ENCODE results near the gene PGAP1.

The PGAP1 gene, protein sequence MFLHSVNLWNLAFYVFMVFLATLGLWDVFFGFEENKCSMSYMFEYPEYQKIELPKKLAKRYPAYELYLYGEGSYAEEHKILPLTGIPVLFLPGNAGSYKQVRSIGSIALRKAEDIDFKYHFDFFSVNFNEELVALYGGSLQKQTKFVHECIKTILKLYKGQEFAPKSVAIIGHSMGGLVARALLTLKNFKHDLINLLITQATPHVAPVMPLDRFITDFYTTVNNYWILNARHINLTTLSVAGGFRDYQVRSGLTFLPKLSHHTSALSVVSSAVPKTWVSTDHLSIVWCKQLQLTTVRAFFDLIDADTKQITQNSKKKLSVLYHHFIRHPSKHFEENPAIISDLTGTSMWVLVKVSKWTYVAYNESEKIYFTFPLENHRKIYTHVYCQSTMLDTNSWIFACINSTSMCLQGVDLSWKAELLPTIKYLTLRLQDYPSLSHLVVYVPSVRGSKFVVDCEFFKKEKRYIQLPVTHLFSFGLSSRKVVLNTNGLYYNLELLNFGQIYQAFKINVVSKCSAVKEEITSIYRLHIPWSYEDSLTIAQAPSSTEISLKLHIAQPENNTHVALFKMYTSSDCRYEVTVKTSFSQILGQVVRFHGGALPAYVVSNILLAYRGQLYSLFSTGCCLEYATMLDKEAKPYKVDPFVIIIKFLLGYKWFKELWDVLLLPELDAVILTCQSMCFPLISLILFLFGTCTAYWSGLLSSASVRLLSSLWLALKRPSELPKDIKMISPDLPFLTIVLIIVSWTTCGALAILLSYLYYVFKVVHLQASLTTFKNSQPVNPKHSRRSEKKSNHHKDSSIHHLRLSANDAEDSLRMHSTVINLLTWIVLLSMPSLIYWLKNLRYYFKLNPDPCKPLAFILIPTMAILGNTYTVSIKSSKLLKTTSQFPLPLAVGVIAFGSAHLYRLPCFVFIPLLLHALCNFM

DNA sequence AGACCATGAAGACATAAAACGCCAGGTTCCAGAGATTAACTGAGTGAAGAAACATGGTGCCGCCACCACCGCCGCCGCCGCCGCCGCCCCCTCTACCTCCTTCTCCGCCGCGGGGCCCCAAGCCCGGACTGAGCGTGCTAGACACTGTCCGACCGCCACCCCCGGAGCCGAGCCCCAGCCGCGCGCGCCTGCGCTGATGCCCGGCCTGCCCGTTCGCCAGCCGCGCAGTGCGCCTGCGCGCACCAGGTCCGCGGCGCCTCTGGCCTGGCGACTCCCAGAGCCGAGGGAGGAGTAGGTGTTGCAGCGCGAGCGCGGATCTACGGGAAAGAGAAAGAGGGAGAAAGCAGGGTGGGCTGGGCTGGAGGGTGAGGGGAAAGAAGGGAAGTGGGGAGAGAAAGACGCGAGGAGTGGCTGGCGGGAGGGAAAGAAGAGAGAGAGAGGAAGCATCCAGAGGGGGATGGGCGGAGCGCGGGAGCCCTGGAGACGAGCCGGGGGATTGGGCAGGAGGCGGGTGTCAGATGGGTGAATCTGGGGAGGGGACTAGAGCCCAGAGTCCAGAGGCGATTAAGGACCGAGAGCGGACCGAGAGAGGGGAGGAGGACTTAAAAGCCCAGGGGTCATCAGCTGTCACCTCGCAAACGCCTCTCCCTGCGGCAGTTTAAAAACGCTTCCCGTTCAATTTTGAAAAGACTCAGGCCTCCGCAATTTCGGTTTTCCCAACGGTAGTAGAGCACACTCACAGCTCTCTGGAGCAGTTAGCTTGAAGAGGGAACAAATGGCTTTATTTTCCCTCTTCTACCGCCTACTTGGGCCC, at the start of gene PGAP1:
PGAP1 (minus strand) TSS at position 146 of the 814 bp plus-strand sequence; CDS start at position 55, 91 bp downstream.
- DNase-seq: peak; percentile 60

DNA sequence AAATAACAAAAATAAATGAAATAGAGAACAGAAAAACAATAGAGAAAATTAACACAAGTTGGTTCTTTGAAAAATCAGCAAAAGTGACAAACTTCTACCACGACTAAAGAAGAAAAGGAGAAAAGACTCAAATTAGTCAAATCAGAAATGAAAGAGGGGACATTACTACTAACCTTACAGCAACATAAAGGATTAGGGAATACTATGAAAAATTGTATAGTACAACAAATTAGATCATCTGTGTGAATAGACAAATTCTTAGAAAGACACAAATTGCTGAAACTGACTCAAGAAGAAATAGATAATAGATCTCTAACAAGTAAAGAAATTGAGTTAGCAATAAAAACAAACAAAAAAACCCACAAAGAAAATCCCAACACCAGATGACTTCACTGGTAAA, 48.5 kb upstream of the PGAP1 start:
- DNase-seq: no peak

DNA sequence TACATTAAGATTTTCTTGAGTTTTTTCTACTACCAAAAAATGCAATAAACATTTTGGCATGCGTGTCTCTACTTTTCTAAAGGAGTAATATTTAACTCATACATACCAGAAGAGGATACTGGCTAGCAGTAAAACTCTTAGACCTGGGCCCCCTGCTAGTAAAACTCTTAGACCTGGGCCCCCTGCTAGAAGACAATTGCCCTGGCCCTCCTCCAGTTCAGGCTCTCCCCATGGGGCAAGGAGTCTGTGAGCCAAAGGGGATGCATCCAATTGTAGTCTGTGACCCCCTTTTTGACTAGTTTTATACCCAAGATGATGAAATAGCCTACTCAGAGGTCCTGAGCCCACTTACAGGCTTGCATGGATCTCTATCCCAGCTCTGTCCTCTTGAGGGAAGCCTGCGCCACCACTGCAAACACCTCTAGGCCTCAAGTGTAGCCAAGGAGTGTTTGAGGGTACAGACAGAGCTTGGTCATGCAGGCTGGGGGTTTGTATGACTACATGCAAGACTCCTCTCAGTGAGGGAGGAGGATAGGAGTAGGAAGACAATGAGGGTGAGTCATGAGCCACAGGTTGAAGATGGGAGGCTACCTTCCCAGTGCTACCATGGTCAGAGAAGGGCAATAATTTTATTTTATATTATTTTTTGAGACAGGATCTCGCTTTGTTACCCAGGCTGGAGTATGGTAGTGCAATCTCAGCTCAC, 45.2 kb upstream of the PGAP1 start:
- no peak for DNase-seq

- DNase-seq: no peak
Observed at GRCh38 chr2:196970099-196970498, 43.6 kb upstream of the PGAP1 start.

- no peak for DNase-seq
Observed at GRCh38 chr2:196968516-196968915, 42.0 kb upstream of the PGAP1 start.

DNA sequence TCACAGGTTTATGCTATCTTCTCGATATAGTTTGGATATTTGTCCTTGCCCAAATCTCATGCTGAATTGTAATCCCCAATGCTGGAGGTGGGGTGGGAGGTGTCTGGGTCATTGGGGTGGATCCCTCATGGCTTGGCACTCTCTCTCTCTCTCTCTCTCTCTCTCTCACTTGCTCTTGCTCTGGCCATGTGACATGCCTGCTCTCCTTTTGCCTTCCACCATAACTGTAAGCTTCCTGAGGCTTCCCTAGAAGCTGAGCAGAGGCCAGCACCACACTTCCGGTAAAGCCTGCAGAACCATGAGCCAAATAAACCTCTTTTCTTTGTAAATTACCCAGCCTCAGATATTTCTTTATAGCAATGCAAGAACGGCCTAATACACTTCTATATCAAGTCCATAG, 41.3 kb upstream of the PGAP1 start:
- DNase-seq: no peak

DNA sequence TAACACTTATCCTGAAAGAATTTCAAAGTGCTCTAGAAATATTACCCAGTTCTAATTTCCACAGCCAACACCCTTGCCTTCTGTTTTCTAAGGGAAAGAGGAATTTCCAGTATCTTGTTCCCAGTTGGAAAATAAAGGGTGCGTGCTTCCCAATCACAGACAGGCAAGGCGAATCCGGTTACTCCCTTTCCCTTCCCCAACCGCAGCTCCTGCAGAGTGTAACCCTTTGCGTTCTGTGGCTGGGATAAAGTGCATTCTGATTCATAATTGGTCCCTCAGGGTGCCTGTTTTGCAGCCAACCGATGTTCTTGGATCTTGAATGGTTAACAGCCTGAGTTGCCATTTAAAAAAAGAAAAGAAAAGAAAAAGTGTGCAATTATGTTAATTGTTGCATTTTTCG, 40.6 kb upstream of the PGAP1 start:
- no peak for DNase-seq

DNA sequence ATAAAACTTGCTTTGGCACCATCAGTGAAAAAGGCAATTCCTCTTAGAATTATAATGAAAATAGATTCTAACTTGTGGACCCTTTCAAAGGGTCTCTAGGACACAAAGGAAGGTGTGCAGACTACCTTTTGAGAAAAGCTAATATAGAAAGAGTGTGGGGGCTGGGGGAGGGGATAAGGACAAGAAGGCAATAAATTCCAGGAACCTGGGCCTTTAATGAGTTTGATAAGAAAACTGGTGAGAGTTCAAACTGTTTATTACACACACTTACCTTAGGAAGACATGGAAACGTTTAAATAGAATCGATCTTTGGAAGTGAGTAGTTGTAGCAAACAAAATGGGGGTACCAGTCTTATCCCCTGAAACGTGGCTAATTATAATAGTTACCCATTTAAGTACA, 39.6 kb upstream of the PGAP1 start:
- no peak for DNase-seq

- no peak for DNase-seq
Observed at GRCh38 chr2:196965651-196966050, 39.1 kb upstream of the PGAP1 start.

GRCh38 chr2:196963961-196964360, 37.5 kb upstream of the PGAP1 start:
- DNase-seq: no peak

- no peak for DNase-seq
Observed at GRCh38 chr2:196963043-196963442, 36.5 kb upstream of the PGAP1 start.

DNA sequence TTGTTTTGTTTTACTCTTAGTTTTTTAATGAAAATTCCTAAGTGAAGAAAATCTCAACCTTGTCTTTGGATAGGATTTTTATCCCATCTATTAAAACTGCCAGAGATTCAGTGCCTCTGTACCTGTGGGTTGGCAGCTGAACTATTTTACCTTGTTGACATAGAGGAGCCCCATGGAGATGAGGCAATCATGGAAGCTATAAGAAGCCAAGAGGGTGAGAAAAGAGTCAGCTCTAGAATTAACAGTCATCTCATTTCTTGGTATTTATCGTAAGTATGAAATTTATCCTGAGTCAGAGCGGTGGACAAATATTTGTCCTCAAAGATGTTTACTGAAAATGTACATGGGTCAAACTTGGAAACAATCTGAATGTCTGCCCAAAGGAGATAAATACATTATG, 35.8 kb upstream of the PGAP1 start:
- DNase-seq: no peak

- DNase-seq: no peak
Observed at GRCh38 chr2:196961889-196962288, 35.4 kb upstream of the PGAP1 start.

DNA sequence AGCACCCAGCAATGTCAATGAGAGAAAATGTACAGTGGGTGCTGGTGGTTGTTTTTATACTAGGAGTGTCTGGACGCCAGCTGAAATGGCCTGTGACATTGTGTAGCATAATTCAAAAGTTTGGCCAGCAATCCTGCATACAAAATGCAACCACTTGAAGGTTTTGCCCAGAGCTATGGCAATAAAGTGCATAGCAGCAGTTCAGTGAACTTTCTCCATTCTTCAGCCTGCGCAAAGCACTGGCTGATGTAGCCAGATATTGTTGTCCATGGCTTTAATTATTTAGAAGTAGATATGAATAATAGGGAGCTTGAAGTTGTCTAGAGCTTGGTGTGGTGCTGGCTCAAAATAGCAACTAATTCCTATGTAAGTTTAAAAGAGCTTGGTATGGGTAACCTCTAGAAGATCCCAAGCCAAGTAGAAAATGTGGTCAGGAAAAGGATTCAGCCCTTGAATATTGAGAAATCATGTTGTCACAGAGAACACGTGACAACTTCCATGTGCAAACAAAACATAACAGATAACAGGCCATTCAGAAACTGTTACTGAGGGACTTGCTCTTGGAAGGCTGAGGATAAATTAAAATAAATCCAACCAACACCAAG, 33.3 kb upstream of the PGAP1 start:
- no peak for DNase-seq

DNA sequence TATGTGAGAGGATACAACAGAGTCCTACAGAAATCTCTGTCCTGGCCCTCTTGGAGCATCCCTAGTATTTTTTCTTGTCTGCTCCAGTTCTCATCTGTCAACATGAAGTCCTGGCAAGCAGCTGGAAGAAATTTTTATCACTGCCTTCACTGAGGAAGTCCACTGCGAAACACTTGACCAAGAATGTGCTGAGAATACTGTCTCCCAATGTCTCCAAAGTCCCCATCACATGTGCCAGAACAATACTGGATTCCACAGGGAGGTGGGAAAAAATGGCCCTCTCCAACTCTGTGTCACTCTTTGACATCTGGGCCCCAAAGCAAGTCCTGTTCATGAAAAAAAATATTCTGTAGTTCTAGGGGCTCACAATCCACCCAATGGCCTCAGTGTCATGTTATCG, 32.8 kb upstream of the PGAP1 start:
- no peak for DNase-seq

GRCh38 chr2:196957881-196958525, 31.5 kb upstream of the PGAP1 start:
- DNase-seq: no peak

GRCh38 chr2:196957442-196957841, 30.9 kb upstream of the PGAP1 start:
- no peak for DNase-seq

DNA sequence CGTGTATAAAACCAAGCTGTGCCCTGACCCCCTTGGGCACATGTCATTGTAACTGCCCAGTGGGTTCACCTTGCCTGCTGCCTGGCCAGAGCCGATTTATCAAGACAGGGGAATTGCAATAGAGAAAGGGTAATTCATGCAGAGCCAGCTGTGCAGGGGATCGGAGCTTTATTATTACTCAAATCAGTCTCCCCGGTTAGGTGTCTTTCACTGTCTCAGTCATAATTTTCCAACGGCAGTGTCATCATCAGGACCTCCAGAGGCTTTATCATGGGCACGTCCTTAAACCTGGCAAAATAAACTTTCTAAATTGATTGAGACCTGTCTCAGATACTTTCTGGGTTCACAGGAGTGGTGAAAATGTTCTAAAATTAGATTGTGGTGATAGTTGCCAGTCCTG, 29.6 kb upstream of the PGAP1 start:
- no peak for DNase-seq

- DNase-seq: no peak
Observed at GRCh38 chr2:196955036-196955435, 28.5 kb upstream of the PGAP1 start.

- no peak for DNase-seq
Observed at GRCh38 chr2:196954001-196954400, 27.5 kb upstream of the PGAP1 start.

DNA sequence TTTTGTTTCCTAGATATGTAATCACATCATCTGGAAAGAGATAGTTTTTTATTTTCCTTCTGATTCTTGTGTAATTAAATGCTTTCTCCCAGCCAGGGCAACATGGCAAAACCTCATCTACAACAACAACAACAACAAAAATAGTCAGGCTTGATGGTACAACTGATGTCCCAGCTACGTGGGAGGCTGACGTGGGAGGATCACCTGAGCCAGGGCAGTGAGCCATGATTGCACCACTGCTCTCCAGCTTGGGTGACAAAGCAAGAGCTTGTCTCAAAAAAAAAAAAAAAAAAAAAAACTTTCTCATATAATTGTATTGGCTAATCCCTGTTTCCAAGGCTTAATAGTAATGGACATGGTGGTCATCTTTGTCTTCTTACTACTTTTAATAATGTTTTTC, 26.4 kb upstream of the PGAP1 start:
- DNase-seq: no peak

DNA sequence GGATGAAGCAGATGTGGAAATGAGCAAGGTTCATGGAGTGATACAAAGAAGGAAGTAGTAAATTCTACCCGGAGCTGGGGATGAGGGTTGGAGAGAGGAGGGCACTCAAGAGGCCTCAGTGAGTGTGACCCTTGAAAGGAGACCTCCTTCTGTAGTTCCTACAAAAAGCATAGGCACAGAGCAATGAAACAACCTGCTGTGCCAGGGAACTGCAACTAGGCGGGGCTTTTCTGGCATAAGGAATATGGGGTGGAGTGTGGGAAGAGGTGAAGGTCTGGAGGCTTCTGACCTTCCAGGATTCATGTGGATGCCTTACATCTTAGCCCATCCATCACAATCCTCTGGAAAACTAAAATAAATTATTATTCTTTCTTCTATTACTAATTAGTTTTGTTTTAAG, 25.5 kb upstream of the PGAP1 start:
- DNase-seq: no peak

Data from KG1 (cell line).